HG03045 (cell line): ENCODE results near the gene EID3.
A peak's percentile ranks its signal among the peaks of the same experiment; 100 is the strongest.
"Not testable (repeated sequence)": the region's sequence is repeated elsewhere in the genome, so short reads cannot be mapped to it uniquely, and the experiment has no call there.

Experiments
- ATAC-seq: cut with Tn5 transposase; IDR thresholded peaks from one replicate; pipeline ENCODE4 v1.9.1; 2021; ENCODE audit warnings: mild to moderate bottlenecking, moderate library complexity; ENCODE audit not compliant: unreplicated experiment

EID3 gene

DNA sequence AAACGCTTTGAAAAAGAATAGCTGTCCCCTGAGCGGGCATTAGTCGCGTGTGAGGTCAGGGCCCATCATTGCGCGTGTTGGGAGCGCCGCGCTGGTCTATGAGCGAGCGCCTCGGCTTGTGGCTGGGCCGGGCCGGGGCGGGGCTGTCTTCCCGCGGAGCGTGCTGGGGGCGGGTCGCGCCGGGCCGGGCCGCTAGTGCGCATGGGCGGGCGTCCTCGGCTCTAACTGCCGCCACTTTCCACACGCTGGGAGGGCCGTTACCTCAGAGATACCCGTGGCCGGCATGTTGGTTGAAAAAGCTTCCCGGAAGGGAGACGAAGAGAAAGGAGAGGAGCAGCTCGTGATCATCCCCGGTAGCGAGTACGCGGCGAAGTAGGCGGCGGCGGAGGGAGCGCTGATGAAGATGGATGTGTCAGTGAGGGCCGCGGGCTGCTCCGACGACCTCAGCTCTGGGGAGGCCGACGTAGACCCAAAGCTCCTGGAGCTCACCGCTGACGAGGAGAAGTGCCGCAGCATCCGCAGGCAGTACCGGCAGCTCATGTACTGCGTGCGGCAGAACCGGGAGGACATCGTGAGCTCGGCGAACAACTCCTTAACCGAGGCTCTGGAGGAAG is at the start of gene EID3:
Gene EID3 (plus strand): TSS at position 202 of the 614 bp plus-strand sequence. CDS start 196 bp downstream, at position 398.
- ATAC-seq: peak; percentile 93

DNA sequence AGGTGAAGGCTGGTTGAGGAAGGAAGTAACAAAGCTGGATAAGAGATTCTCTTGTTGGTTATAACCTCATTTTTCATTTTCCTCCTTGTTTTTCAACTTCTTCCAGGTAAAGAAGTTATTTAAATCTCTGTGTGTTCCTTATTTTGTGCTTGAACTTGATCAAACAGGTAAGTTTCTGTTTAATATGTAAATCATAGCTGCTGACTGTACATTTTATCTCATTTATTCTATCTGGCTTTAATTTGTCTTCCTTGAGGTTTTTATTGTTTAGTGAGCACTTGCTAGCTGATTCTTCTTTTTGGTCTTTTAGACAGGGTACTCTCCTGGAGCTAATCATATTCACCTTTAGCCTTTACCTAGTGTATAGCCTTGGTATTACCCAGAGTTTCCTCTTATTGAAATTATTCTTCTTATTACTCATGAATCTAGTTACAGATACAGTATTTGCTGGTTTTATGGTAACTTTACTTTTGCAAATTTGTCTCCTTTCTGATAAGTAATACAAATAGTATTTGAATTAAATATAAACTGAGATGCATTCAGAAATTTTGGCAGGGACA is 45.5 kb upstream of the EID3 start:
- no peak for ATAC-seq

DNA sequence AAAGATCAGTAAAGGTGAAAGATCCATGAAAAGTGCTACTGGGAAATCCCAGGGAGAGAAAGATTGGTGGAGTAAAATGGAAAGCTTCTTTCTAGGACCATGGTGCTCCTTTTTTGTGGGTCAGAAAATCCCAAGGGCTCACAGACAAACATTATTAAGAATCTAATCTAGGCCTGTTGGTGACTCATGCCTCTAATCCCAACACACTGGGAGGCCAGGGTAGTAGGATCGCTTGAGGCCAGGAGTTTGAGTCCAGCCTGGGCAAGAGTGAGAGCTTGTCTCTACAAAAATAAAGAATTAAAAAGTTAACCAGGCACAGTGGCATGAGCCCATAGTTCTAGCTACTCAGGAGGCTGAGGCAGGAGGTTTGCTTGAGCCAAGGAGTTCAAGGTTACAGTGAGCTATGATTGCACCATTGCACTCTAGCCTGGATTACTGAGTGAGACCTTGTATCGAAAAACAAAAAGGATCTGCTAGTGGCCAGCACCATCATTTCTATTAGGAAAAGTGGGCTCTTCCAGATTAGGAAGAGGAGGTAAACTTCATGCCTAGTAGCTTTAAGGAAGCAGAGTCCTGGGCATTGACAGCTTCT is 45.0 kb upstream of the EID3 start:
- ATAC-seq: no peak

DNA sequence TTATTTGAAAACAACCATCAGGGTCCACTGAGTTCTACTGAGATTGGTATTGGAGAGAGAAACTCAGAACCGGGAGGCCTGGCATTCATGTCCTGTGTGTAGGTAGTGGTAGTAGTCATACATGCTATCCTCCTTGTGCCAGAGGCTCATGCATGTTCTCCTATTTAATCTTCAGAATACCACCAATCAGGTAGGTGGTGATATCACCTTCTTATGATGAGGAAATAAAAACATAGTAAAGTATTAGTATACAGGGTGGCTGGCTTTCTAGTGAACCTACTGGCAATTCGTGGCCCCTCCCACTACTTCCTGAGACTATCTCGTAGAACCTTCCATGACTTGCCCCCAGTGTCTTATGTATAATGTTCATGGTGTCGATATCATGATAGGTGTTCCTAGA is 40.5 kb upstream of the EID3 start:
- no peak for ATAC-seq

DNA sequence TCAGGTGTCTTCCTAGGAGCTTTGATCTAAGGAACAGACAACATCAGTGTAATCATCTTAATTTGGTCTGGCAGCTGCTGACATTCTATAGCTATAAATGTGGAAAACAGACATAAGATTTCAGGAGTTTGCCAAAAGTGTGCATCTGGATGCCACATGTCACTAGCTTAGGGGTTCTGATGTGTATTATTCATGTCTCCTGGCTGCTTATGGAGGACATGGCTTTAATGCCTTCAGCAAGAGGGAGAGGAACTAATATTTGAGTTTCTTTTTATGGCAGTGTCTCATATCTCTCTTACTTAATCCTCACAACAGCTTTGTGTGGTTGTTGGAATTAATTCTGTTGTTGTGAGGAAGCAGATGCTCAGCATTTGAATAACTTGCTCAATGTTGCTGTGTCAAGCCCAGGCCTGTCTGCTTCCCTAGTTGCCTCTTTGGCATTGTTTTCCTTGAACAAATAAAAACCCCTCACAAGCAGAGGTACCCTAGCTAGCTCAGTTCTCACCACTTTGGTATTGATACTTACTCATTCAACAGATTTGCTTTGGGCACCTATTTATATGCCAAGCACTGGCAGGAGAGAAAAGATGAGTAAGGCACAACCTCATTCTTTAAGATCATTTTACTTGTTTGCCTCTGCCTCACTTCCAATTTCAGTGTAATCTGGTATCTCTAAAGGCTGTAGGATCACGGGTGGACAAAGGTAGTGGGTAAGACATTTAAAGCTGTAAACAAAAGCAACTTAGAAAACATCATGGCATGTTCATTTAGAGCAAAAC is 39.8 kb upstream of the EID3 start:
- ATAC-seq: no peak

DNA sequence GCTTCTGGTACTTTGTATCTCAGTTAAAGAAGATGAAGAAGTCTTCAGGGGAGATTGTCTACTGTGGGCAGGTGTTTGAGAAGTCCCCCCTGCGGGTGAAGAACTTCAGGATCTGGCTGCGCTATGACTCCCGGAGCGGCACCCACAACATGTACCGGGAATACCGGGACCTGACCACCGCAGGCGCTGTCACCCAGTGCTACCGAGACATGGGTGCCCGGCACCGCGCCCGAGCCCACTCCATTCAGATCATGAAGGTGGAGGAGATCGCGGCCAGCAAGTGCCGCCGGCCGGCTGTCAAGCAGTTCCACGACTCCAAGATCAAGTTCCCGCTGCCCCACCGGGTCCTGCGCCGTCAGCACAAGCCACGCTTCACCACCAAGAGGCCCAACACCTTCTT is 38.1 kb upstream of the EID3 start:
- ATAC-seq: not testable (repeated sequence)

DNA sequence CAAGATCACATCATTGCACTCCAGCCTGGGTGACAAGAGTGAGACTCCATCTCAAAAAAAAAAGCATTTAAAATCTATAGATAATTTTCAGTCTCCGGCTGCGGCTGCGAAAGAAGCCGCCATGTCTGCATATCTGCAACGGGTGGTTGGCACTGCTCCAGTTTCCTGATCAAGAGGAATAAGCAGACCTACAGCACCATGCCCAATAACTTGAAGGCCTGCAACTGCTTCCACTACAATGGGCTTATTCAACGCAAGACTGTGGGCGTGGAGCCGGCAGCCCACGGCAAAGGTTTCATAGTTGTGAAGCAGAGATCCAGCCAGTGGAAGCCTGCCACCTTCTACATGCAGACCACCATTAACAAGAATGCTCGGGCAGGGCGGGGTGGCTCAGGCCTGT is 30.6 kb upstream of the EID3 start:
- ATAC-seq: no peak

DNA sequence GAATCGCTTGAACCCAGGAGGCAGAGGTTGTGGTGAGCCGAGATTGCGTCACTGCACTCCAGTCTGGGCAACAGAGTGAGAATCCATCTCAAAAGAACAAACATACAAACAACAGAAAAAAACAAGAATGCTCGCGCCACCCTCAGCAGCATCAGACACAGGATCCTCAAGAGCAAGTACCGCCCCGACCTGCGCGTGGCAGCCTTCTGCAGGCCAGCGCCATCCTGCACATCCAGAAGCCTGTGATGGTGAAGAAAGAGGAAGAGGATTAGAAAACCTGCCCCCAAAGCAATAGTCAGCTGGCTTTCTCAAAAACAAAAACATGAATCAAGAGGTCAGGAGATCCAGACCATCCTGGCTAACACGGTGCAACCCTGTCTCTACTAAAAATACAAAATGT is 30.0 kb upstream of the EID3 start:
- ATAC-seq: no peak

DNA sequence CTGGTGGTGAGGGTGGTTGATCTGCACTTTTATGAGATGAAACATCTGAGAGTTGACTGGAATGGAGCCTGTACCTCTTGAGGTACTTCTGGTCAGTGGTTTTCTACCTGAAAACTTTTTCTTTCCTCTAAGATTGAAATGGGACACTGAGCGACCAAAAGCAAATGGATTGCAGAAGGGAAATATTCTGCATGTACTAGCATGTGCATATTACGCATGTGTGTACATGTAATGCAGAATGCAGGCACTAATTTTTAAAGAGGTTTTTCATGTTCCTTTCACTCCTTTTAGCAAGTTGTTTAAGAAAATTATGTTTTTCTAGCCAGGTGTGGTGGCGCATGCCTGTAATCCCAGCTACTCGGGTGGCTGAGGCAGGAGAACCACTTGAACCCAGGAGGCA is 28.7 kb upstream of the EID3 start:
- ATAC-seq: no peak

DNA sequence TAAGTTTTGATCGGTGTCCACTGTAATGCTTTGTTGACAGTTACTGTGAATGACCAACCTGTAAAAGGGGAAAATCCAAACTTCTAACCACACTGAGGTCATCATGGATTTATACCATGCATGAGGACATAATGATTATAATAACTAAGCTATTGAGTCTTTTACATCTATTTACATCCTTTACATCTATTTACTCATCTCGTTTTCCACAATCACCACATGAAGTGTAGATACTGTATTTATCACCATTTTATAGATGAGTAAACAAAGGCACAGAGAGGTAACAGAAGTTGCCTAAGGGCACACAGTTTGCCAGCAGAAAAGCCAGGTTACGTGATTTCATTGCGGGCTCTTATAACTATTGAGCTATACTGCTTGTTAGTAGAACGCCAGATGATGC is 27.9 kb upstream of the EID3 start:
- no peak for ATAC-seq

DNA sequence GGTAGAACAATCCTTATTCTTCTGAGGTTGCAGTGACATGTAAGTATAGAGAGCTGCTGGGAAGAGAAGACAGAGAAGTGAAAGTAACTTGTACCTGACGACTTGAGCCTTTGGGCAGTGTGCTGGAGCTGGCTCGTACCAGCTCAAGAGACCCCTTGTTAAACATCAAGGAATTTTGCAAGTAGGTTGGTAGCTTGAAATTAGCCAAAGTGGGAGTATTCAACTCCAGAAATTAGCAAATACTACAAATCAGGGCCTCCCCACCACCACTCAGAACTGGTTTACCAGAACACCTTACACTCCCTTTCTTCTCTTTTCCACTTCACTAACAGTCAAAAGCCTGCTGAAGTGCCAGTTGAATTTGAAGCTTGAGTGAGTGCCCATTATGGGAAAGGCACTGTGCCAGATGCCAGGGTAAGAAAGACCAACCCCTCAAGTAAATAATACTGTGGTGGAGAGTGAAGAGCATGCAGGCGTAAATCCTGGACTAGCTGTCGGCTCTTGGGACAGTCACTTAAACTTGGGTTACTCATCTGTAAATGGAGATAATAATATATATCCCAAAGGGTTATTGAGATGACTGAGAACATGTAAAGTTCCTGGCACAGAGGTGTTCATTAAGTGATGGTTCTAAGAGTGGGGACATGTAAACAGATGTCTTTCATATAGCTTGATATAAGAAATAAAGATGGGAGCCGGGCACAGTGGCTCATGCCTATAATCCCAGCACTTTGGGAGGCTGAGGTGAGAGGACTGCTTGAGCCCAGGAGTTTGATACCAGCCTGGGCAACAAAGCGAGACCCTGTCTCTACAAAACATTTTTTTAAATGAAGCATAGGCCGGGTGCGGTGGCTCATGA is 27.0 kb upstream of the EID3 start:
- peak; percentile 53 for ATAC-seq

DNA sequence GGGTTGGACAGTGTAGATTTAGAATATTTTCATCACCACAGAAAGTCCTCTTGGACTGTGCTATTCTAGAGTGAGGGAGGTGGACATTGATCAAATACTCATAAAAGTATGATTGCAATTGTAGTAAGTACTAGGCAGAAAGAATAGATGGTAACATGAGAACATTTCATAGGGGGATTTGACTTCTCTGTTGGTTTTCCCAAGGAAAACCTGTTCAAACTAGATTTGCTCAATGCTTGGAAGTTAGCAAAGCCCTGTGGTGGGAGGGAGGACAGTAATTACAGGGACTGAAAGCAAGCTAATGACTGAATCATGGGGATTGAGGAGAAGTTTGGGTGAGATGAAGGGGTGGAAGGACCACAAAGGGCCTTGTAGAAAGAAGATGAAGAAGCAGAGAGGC is 24.4 kb upstream of the EID3 start:
- ATAC-seq: no peak

DNA sequence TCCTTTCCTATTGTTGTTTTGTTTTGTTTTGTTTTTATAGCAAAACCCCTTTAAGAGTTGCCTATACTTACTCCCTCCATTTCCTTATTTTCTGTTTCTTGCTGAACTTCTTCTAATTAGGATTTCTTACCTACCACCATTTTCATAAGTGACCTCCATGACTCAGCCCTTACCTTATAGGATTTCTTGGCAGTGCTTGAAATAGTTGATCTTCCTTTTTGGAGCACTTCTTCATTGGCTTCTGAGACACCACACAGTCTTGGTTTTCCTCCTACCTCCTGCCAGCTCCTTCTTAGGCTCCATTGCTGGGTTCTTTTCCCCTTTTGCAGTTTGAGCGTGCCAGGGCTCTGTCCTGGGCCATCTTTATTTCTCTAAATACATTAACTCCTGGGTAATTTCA is 23.4 kb upstream of the EID3 start:
- no peak for ATAC-seq

DNA sequence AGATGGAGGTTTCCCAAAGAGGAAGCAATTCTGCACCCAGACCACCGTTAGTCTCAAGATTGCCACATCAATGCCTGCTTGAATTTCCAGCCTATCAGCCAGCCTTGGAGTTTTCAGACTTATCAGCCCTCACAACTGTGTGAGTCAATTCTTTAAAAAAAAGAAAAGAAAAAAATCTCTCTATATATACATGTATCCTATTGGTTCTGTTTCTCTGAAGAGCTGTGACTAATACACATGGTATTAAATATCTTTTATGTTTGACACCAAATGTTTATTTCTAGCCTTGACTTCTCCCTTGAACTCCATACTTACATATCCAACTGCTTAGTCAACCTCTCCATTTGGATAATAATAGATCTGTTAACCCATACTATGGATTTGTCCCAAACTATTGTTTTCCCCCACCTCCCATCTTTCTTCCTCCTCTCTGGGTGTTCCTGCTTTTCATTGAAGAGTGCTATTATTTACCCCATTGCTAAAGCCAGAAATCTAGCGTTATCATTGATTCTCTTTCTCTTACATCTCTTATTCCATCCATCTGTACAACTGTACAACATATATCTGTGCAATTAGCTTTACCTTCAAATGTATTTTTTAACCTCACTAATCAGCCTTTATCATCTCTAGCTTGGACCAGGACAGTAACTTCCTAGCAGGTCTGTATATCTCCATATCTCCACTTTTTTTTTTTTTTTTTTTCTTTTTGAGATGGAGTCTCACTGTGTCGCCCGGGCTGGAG is 22.7 kb upstream of the EID3 start:
- ATAC-seq: no peak

DNA sequence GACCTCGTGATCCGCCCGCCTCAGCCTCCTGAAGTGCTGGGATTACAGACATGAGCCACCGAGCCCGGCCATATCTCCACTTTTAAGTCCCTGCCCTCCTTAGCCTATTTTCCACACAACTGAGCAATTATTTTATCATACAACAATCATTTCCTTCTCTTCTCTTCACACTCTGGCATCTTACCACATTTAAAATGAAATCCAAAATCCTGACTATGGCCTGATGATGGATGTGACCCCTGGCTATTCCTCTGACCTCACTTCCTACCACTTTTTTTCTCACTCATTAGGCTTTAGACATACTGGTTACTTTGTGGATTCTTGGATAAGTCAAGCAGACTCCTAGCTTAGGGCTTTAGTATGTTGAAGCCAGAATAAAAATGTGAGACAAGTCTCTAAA is 21.9 kb upstream of the EID3 start:
- ATAC-seq: no peak

DNA sequence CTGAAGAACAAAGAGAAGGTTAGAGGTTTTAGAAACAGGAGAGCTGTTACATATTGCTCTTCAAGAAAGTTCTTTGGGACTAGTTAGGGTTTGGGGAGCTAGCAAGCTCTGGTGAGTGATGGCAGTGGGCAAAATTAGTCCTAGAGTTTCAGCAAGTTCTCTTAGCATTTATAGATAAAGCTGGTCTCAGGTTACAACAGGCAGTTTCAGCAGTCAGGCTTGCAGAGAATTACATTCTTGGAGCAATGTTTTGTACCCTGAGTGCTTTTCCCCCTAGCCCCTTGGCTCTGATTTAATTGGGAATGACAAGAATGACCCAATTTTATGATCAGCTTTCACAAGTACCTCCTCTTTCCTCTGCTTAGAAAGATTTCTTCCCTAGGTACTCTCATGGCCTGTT is 21.4 kb upstream of the EID3 start:
- no peak for ATAC-seq

DNA sequence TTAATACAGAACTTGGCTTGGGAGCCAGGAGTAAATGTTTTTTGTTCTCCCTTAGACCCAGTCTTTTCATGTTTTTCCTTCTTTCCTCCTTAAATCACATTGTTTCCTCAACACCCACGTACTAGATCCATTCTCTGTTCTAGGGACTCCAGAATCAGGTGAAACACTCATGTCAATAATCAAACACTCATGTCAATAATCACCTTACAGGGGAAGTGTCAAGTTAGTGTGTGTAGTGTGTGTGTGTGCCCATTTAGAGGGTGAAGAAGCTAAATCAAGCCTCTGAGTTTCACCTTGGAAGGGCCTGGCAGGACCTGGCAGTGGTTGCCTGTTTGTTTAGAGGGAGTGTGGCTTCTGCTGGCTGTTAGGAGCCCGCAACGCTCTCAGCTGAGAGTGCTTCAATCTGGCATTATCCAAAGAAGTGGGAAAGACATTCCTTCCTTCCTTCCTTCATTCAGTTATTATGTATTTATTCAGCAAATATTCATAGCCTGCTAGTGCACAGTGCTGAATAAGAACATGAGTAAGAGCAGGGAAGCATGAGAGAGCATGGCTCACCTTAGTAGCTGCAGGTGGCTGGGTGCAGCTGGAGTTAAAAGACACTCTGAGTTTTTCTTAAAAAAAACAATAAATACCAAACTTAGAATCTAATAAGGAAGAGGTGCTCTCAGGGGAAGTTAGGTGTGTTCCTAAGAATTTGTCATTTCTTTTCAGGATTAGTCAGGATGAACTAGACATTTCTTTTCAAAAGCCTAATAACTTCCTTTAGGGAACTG is 17.6 kb upstream of the EID3 start:
- no peak for ATAC-seq

DNA sequence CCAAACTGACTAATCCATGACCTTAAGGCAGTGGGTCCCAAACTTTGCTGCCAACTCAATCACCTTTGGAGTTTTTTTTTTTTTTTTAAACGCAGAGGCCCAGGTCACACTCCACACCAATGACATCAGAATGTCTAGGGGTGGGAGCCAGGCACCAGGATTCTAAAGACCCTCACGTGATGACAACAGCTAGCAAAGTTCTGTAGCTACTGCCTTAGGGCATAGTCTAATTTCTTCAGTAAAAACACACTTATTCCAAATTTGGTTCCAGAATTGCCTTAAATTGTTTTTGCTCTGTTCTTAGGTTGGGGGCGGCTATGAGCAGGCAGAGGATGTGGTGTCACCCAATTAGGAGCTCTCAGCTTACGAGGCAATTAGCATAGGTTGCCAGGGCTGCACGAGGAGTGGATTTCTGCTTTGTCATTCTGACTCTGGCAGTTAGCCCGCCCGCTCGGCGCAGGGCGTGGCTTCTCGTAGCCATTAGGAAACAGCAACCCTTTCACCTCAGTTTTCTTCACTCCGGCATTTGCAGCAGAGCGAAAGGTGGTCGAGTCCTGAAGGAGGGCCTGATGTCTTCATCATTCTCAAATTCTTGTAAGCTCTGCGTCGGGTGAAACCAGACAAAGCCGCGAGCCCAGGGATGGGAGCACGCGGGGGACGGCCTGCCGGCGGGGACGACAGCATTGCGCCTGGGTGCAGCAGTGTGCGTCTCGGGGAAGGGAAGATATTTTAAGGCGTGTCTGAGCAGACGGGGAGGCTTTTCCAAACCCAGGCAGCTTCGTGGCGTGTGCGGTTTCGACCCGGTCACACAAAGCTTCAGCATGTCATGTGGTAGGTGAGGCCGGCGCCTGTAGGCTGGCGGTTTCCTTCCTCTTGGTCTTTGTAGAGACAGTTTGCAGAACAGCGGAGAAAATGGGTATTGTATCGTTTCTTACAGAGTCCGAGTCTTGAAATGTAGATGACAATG is 16.7 kb upstream of the EID3 start:
- peak; percentile 91 for ATAC-seq
